ENCODE measurements around the gene GNAT3. TPM values are rescaled to one million over a fixed set of nuclear protein-coding genes. Genes with fewer than 3 reads are reported as not detected.

GNAT3 gene
- total RNA-seq, 1 donor from 2014 or later, result not detected

GRCh38 chr7:80415522-80415921 is 96.3 kb downstream of the GNAT3 start:
- Mint-ChIP-seq H3K27ac (ENCODE audit: unreplicated experiment) (no peak overlapping the region), H3K4me1 (ENCODE audit: unreplicated experiment) (peaks cover 6% of the 10 kb centered on the region), H3K9me3 (ENCODE audit: unreplicated experiment) (peaks cover 4% of the 10 kb centered on the region), H3K27me3 (ENCODE audit: unreplicated experiment) (no peaks in the 10 kb centered on the region), H3K36me3 (ENCODE audit: unreplicated experiment) (peaks cover 2% of the 10 kb centered on the region), H3K4me3 (ENCODE audit: unreplicated experiment) (no peak overlapping the region)
- no peak for DNase-seq (ENCODE audit: extremely low spot score, unreplicated experiment)
- TF ChIP-seq CTCF (IDR thresholded peaks at IDR 0.05), result no peak

- Mint-ChIP-seq H3K4me1 (ENCODE audit: unreplicated experiment) (peaks cover 6% of the 10 kb centered on the region), H3K9me3 (ENCODE audit: unreplicated experiment) (peaks cover 4% of the 10 kb centered on the region), H3K27me3 (ENCODE audit: unreplicated experiment) (no peaks in the 10 kb centered on the region), H3K36me3 (ENCODE audit: unreplicated experiment) (peaks cover 2% of the 10 kb centered on the region), H3K27ac (ENCODE audit: unreplicated experiment) (no peak overlapping the region), H3K4me3 (ENCODE audit: unreplicated experiment) (no peak overlapping the region)
- DNase-seq (ENCODE audit: extremely low spot score, unreplicated experiment), result no peak
- TF ChIP-seq CTCF (IDR thresholded peaks at IDR 0.05), result no peak
These were observed 96.8 kb downstream of the GNAT3 start for GRCh38 chr7:80415114-80415513.

GRCh38 chr7:80414331-80414730 is 97.5 kb downstream of the GNAT3 start:
- DNase-seq (ENCODE audit: extremely low spot score, unreplicated experiment), result no peak
- TF ChIP-seq CTCF (IDR thresholded peaks at IDR 0.05), result no peak
- H3K9me3 Mint-ChIP-seq (ENCODE audit: unreplicated experiment), result peaks cover 4% of the 10 kb centered on the region

GRCh38 chr7:80413383-80413945 is 98.4 kb downstream of the GNAT3 start:
- H3K27me3 Mint-ChIP-seq (ENCODE audit: unreplicated experiment), result no peaks in the 10 kb centered on the region
- no peak for DNase-seq (ENCODE audit: extremely low spot score, unreplicated experiment)
- peaks cover 2% of the 10 kb centered on the region for H3K36me3 Mint-ChIP-seq (ENCODE audit: unreplicated experiment)
- no peak overlapping the region for H3K4me3 Mint-ChIP-seq (ENCODE audit: unreplicated experiment)
- peaks cover 6% of the 10 kb centered on the region for H3K4me1 Mint-ChIP-seq (ENCODE audit: unreplicated experiment)
- H3K27ac Mint-ChIP-seq (ENCODE audit: unreplicated experiment), result no peak overlapping the region
- no peak for TF ChIP-seq CTCF (IDR thresholded peaks at IDR 0.05)
- peaks cover 4% of the 10 kb centered on the region for H3K9me3 Mint-ChIP-seq (ENCODE audit: unreplicated experiment)

More at GRCh38 chr7:80414331-80414730, 97.5 kb downstream of the GNAT3 start:
- Mint-ChIP-seq H3K4me1 (ENCODE audit: unreplicated experiment) (peaks cover 6% of the 10 kb centered on the region), H3K36me3 (ENCODE audit: unreplicated experiment) (peaks cover 2% of the 10 kb centered on the region), H3K27me3 (ENCODE audit: unreplicated experiment) (no peaks in the 10 kb centered on the region), H3K4me3 (ENCODE audit: unreplicated experiment) (no peak overlapping the region), H3K27ac (ENCODE audit: unreplicated experiment) (no peak overlapping the region)

GRCh38 chr7:80412842-80413241 is 99.0 kb downstream of the GNAT3 start:
- no peak for TF ChIP-seq CTCF (IDR thresholded peaks at IDR 0.05)
- no peak for DNase-seq (ENCODE audit: extremely low spot score, unreplicated experiment)
- H3K27ac Mint-ChIP-seq (ENCODE audit: unreplicated experiment), result no peak overlapping the region
- H3K36me3 Mint-ChIP-seq (ENCODE audit: unreplicated experiment), result peaks cover 2% of the 10 kb centered on the region
- peaks cover 4% of the 10 kb centered on the region for H3K9me3 Mint-ChIP-seq (ENCODE audit: unreplicated experiment)
- H3K27me3 Mint-ChIP-seq (ENCODE audit: unreplicated experiment), result no peaks in the 10 kb centered on the region
- H3K4me3 Mint-ChIP-seq (ENCODE audit: unreplicated experiment), result no peak overlapping the region
- peaks cover 6% of the 10 kb centered on the region for H3K4me1 Mint-ChIP-seq (ENCODE audit: unreplicated experiment)

Measured in osteocyte (in vitro differentiated cells).